ENCODE measurements around the gene GMNN.
"Not testable (repeated sequence)": the region's sequence is repeated elsewhere in the genome, so short reads cannot be mapped to it uniquely, and the experiment has no call there.

GMNN gene

GRCh38 chr6:24761851-24762250 lies 12.9 kb upstream of the GMNN start:
- no peak for DNase-seq (ENCODE audit: low read depth)

DNA sequence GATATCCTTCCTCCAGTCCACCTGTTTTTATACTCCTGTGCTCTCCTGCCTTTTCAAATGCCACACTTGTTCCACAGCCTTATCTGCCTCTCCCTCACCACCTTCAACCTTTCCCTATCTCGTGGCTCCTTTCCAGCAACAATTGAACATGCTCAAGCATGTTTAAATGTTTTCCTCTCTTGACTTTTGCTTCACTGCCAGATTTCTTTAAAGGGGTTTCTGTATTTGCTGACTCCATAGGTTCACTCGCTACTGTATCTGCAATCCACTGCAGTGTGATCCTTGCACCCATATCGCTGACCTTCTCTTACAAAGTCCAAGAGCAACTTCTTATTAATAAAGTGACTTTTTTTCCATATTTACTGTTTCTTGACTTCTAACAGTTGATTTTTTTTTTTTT lies 11.2 kb upstream of the GMNN start:
- DNase-seq (ENCODE audit: low read depth): no peak

DNA sequence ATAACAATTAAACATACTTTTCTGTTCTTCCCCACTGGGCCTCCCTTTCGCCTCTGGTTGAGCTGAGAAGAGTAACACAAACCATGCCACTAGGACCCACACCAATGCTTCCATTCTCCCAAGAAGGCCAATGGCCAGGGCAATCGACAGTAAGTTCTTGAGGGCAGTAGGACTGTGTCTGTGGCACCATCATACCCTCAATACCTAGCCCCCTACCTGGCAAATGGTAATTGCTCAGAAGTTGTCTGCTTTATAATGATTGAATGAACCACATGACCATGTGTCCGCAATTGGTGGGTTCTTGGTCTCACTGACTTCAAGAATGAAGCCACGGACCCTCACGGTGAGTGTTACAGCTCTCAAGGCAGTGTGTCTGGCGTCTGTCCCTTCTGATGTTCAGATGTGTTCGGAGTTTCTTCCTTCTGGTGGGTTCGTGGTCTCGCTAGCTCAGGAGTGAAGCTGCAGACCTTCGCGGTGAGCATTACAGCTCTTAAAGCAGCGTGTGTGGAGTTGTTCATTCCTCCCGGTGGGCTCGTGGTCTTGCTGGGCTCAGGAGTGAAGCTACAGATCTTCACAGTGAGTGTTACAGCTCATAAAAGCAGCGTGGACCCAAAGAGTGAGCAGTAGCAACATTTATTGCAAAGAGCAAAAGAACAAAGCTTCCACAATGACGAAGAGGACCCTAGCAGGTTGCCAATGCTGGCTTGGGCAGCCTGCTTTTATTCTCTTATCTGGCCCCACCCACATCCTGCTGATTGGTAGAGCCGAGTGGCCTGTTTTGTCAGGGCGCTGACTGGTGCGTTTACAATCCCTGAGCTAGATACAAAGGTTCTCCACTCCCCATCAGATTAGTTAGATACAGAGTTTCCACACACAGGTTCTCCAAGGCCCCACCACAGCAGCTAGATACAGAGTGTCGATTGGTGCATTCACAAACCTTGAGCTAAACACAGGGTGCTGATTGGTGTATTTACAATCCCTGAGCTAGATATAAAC lies 9.6 kb upstream of the GMNN start:
- not testable (repeated sequence) for DNase-seq (ENCODE audit: low read depth)

DNA sequence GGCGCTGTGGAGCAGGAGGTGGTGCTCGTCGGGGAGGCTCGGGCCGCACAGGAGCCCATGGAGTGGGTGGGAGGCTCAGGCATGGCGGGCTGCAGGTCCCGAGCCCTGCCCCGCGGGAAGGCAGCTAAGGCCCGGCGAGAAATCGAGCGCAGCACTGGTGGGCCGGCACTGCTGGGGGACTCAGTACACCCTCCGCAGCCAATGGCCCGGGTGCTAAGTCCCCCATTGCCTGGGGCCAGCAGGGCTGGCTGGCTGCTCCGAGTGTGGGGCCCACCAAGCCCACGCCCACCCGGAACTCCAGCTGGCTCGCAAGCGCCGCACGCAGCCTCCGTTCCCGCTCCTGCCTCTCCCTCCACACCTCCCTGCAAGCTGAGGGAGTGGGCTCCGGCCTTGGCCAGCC lies 8.8 kb upstream of the GMNN start:
- DNase-seq (ENCODE audit: low read depth): not testable (repeated sequence)

- DNase-seq (ENCODE audit: low read depth): no peak
Observed at GRCh38 chr6:24766680-24767462, 7.9 kb upstream of the GMNN start.

DNA sequence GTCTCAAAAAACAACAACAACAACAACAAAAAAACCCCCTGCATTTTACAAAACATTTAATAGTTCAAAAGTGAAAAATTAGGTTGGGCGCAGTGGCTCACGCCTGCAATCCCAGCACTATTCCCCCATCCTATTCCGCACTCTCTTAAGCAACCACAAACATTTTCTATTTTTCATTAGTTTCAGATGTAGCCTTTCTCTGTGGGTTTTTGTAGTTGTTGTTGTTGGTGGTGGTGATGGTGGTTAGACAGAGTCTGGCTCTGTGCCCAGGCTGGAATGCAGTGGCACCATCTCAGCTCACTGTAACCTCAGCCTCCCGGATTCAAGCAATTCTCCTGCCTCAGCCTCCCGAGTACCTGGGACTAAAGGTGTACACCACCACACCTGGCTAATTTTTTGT lies 6.4 kb upstream of the GMNN start:
- no peak for DNase-seq (ENCODE audit: low read depth)

DNA sequence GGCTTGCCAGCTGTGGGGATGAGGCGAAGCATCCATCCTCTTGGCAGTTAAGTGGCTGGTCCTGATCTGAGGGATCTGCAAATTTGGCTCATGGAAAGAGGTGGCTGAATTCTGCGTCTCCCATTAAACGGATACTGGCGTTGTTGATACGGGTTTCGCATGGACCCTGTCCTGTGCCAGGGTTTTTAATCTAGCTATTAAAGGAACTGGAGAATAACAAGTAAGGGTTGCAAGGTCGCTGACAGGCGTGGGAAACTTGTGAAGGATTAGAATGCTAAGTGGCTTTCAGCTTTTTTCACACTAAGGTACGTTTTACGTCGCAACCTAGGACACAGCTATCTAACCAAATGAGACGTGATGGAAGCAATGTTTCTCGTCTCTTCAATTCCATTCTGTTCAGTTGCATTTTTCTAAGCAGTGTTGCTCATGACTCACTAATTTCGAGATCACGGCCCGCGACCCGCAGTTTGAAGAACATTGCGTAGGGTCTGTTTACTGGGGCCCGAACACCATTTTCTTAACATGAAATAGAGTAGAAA lies 852 bp downstream of the GMNN start:
- no peak for DNase-seq (ENCODE audit: low read depth)

- no peak for DNase-seq (ENCODE audit: low read depth)
Observed at GRCh38 chr6:24777227-24777626, 2.5 kb downstream of the GMNN start.

DNA sequence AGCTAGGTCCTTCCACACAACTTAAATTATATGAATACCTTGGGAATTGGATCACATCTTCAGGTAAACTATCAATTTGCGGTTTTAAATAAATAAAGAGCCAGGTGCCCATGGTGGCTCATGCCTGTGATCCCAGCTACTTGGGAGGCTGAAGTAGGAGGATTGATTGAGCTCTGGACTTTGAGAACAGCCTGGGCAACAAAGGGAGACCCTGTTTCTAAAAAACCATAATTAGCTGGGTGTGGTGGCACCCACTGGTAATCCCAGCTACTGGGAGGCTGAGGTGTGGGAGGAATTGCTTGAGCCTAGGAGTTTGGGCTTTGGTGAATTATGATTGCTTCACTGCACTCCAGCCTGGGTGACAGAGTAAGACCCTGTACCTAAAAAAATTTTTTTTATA lies 3.4 kb downstream of the GMNN start:
- no peak for DNase-seq (ENCODE audit: low read depth)

GRCh38 chr6:24778878-24779277 lies 4.1 kb downstream of the GMNN start:
- no peak for DNase-seq (ENCODE audit: low read depth)

- no peak for DNase-seq (ENCODE audit: low read depth)
Observed at GRCh38 chr6:24779416-24780016, 4.8 kb downstream of the GMNN start.

DNA sequence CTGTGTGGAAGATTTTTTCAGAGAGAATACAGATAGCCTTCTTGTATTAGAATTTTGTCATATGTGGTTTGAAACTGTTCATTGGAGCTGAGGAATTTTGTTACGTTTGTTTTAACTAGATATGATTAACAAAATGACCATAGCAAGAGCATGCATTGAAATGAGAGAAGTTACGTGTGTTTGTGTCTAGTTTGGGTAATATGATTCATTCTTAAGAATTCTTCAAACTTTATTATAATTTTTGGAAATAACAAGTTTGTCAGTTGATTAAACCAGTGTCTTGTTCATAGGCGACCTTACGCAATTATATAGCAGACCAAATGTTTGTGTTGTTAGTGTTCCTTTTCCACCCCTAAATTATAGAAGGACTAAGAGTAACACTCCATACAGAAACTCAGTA lies 5.5 kb downstream of the GMNN start:
- no peak for DNase-seq (ENCODE audit: low read depth)

DNA sequence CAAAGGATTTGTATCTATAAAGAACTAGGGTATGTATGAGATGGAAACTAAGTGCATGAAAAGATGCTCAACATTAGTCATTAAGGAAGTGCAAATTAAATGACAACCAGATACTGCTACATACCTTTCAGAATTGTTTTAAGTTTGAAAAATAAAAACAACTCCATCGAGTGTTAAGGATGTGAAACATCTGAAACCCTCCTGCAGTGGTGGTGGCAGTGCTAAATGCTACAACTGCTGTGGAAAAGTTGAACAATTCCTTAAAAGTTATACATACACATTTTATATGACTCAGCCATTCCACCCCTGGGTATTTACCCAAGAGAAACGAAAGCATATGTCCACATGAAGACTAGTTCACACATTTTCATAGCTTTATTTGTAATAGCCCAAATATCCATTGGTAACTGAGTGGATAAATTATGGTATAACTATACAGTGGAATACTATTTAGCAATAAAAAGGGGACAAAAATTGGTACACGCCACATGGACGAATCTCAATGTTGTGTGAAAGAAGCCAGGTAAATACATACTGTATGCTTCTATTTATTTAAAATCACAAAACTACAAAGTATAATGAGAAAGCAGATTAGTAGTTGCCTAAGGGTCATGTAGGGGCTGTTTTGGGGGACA lies 13.4 kb downstream of the GMNN start:
- DNase-seq (ENCODE audit: low read depth): no peak

GRCh38 chr6:24795106-24795505 lies 20.4 kb downstream of the GMNN start:
- DNase-seq (ENCODE audit: low read depth): no peak

DNA sequence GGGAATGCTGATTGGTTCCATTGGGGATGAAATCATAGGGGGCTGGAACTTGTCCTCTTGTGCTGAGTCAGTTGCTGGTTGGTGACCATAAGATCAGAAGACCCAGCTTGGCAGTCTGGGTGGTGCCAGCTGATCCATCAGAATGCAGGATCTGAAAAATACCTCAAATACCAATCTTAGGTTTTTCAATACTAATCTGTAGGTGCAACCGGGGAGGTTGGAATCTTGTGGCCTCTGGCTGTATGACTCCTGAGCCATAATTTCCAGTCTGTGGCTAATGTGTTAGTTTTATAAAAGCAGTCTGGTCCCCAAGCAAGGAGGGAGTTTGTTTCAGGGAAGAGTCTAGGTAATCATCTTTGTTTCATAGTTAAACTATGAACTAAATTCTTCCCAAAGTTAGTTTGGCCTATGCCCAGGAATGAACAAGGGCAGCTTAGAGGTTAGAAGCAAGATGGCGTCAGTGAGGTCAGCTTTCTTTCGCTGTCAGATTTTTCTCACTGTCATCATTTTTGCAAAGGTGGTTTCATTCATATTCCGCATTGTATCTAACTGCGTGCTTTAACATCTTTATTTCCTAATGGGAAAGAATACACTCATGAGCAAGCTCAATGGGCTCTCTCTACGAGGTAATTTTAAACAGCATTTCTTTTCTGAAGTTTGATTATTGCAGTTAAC lies 22.0 kb downstream of the GMNN start:
- DNase-seq (ENCODE audit: low read depth): no peak

- DNase-seq (ENCODE audit: low read depth): no peak
Observed at GRCh38 chr6:24797596-24798216, 23.0 kb downstream of the GMNN start.

- DNase-seq (ENCODE audit: low read depth): no peak
Observed at GRCh38 chr6:24798740-24799540, 24.2 kb downstream of the GMNN start, which contains the start of gene ARMH2. TSS of gene ARMH2 (minus strand) at chr6:24798917. CDS start at chr6:24798857, 60 bp downstream.

GRCh38 chr6:24799541-24799915 lies 24.8 kb downstream of the GMNN start:
- DNase-seq (ENCODE audit: low read depth): no peak

DNA sequence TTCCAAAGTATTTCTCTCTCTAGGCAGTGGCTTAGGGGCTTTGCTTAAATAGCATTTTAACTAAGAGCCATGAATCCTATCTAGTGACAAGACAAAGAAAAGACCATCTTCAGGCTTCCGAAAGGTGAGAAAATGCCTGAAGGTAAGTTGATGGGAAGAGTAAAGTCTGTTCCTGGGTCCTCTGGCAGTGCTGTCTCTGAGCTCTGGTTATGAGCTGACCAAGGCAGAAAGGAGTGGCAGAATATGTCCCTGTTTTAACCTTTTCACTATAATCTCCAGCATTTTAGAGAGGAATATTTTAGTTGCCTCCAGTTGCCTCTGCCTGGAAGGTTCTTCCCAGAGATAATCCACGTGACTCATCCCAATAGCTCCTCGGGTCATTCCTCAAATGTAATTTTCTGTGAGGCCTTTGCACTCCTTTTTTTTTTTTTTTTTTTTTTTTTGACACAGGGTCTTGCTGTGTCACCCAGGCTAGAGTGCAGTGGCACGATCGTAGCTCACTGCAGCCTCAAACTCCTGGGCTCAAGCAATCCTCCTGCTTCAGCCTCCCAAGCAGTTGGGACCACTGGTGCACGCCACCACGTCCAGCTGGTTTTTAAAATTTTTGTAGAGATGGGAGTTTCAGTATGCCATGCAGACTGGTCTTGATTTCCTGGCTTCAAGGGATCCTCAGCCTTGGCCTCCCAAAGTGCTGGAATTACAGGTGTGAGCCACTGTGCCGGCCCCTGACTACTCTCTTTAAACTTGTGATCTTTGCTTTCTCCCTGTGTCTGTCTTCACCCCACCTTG lies 27.7 kb downstream of the GMNN start:
- DNase-seq (ENCODE audit: low read depth): no peak

Measured in activated T-helper 1 cell treated with Interleukin-2 at 50 U/mL for 16 hours (primary cell).